ENCODE data around the gene OLFM1. TPM values are rescaled to one million over a fixed set of nuclear protein-coding genes. Genes with fewer than 3 reads are reported as not detected.
A peak's percentile ranks its signal among the peaks of the same experiment; 100 is the strongest.
"Not testable (repeated sequence)": the region's sequence is repeated elsewhere in the genome, so short reads cannot be mapped to it uniquely, and the experiment has no call there.

The OLFM1 gene
- total RNA-seq, 1 donor from 2014 or later: 26.0 TPM

- ATAC-seq: peak; percentile 62
- H3K27me3 ChIP-seq: peaks cover 10% of the 10 kb centered on the region
Measured at GRCh38 chr9:135156525-135157510, 69.3 kb downstream of the OLFM1 start.

DNA sequence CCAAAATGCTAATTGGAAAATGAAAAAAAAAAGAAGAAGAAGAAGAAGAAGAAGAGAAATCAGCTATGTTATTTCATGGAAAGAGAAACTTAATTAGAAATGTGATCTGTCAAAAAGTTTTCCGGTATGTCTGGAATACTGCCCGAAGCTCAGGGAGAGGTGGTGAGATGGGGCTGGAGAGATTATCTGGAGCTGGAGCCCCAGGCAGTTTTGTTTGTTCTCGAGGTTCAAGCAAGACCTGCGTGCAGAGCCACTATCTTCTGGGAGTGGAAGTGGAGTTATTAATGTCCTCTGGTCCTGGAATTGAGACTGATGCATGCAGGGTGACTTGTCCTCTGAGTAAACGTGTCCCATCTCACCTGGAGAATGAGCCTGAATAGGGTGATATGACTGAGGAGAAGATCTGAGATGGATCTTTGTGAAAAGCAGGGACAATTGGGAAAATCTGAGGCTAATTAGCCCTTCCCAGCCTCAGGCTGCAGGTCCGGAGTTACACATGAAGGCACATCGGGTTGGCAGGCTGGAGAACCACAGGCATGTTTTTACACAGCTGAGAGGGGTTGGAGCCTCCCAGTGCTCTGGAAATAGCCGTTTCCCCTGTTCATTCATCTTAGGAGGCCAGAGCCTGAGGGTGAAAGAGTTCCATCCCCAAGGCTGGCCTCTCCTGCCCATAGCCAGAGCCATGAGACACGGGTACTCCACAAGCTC lies 70.5 kb downstream of the OLFM1 start:
- no peak overlapping the region for H3K27ac ChIP-seq
- no peaks in the 10 kb centered on the region for H3K9me3 ChIP-seq
- DNase-seq: no peak
- peaks cover 10% of the 10 kb centered on the region for H3K27me3 ChIP-seq
- H3K4me3 ChIP-seq: no peak overlapping the region
- ATAC-seq: no peak
- H3K36me3 ChIP-seq: no peaks in the 10 kb centered on the region
- H3K4me1 ChIP-seq: no peaks in the 10 kb centered on the region
- TF ChIP-seq, protein P1, sequence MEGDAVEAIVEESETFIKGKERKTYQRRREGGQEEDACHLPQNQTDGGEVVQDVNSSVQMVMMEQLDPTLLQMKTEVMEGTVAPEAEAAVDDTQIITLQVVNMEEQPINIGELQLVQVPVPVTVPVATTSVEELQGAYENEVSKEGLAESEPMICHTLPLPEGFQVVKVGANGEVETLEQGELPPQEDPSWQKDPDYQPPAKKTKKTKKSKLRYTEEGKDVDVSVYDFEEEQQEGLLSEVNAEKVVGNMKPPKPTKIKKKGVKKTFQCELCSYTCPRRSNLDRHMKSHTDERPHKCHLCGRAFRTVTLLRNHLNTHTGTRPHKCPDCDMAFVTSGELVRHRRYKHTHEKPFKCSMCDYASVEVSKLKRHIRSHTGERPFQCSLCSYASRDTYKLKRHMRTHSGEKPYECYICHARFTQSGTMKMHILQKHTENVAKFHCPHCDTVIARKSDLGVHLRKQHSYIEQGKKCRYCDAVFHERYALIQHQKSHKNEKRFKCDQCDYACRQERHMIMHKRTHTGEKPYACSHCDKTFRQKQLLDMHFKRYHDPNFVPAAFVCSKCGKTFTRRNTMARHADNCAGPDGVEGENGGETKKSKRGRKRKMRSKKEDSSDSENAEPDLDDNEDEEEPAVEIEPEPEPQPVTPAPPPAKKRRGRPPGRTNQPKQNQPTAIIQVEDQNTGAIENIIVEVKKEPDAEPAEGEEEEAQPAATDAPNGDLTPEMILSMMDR (IDR thresholded peaks at IDR 0.05): no peak
- intact Hi-C loops (cut with DNase I): no loop called here

More at GRCh38 chr9:135156525-135157510, 69.3 kb downstream of the OLFM1 start:
- DNase-seq: peak; percentile 75
- Histone ChIP-seq H3K36me3 (no peaks in the 10 kb centered on the region), H3K9me3 (no peaks in the 10 kb centered on the region), H3K27ac (no peak overlapping the region), H3K4me3 (no peak overlapping the region), H3K4me1 (no peaks in the 10 kb centered on the region)
- TF ChIP-seq, protein P1 (IDR thresholded peaks at IDR 0.05): no peak
- intact Hi-C loops (cut with DNase I): no loop called here

DNA sequence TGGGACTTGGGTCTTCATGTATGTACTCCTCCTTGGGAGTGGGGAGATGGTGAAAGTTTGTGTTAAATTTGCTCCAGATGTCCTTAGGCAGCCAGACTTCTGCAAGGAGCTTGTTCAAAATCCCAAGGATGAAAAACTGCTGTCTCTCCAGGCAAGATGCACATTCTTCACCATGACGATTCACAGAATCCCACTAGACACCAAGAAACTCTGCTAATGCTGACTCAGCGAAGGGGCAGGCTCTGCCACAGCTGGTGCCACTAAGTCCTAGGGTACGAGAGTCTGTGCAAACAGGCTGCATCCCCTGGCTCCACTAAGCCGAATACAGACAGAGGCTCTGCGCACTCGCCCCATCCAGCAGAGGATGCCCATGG lies 71.1 kb downstream of the OLFM1 start:
- ATAC-seq: no peak
- Histone ChIP-seq H3K27ac (no peak overlapping the region), H3K9me3 (no peaks in the 10 kb centered on the region), H3K36me3 (no peaks in the 10 kb centered on the region), H3K4me1 (no peaks in the 10 kb centered on the region), H3K27me3 (peaks cover 10% of the 10 kb centered on the region), H3K4me3 (no peak overlapping the region)
- intact Hi-C loops (cut with DNase I): no loop called here
- no peak for DNase-seq
- TF ChIP-seq, protein P1 (IDR thresholded peaks at IDR 0.05): no peak

GRCh38 chr9:135159801-135160200 lies 72.3 kb downstream of the OLFM1 start:
- no peak overlapping the region for H3K4me3 ChIP-seq
- ATAC-seq (no peak), DNase-seq (no peak)
- TF ChIP-seq, protein P1 (IDR thresholded peaks at IDR 0.05): no peak
- peaks cover 15% of the 10 kb centered on the region for H3K27me3 ChIP-seq
- H3K36me3 ChIP-seq: no peaks in the 10 kb centered on the region
- H3K27ac ChIP-seq: no peak overlapping the region
- H3K9me3 ChIP-seq: no peaks in the 10 kb centered on the region
- no peaks in the 10 kb centered on the region for H3K4me1 ChIP-seq
- intact Hi-C loops (cut with DNase I): no loop called here

DNA sequence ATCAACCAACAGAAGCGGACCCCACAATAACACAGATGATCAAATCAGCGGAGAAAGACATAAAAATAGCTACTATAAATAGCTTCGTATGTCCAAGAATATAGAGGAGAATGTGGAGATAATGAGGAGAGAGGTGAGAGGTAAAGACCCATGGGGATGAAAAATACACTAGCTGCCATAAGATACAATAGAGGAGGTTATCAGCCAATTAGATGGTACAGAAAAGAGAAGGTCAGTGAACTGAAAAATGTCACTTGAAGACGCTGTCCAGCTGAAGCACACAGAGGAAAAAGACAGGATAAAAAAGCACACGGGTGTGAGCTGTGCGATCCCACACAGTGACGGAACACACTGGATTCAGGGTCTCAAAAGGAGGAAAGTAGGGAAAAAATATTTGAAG lies 73.4 kb downstream of the OLFM1 start:
- H3K9me3 ChIP-seq: no peaks in the 10 kb centered on the region
- TF ChIP-seq, protein P1 (IDR thresholded peaks at IDR 0.05): no peak
- H3K4me3 ChIP-seq: no peak overlapping the region
- H3K27me3 ChIP-seq: peaks cover 15% of the 10 kb centered on the region
- ATAC-seq (no peak), DNase-seq (no peak)
- no peak overlapping the region for H3K27ac ChIP-seq
- H3K4me1 ChIP-seq: no peaks in the 10 kb centered on the region
- H3K36me3 ChIP-seq: no peaks in the 10 kb centered on the region
- intact Hi-C loops (cut with DNase I): no loop called here

GRCh38 chr9:135162599-135162998 lies 75.1 kb downstream of the OLFM1 start:
- H3K4me1 ChIP-seq; H3K9me3 ChIP-seq; H3K27ac ChIP-seq; DNase-seq; intact Hi-C loops (cut with DNase I); H3K36me3 ChIP-seq; H3K4me3 ChIP-seq; ATAC-seq: not testable (repeated sequence)
- H3K27me3 ChIP-seq: peaks cover 15% of the 10 kb centered on the region
